MG63 (cell line): ENCODE measurements around the gene PTGER4. TPM values are rescaled to one million over a fixed set of nuclear protein-coding genes. Genes with fewer than 3 reads are reported as not detected.
A peak's percentile ranks its signal among the peaks of the same experiment; 100 is the strongest.
"Not testable (repeated sequence)": the region's sequence is repeated elsewhere in the genome, so short reads cannot be mapped to it uniquely, and the experiment has no call there.

ENCODE experiments used
- DNase-seq: peaks from one replicate; pipeline ENCODE4 v3.0.0-alpha.2; 2020
- H3K27me3 ChIP-seq: fragments of 250-450 bp; sonication (Bioruptor Pico); 2 replicates; pipeline ENCODE4 v1.5.1; 2020; ENCODE audit warnings: mild to moderate bottlenecking, moderate library complexity
- H3K36me3 ChIP-seq: fragments of 250-450 bp; sonication (Bioruptor Pico); 2 replicates; pipeline ENCODE4 v1.5.1; 2020; ENCODE audit warnings: mild to moderate bottlenecking, moderate library complexity
- H3K4me3 ChIP-seq: fragments of 250-450 bp; sonication (Bioruptor Pico); 2 replicates; pipeline ENCODE4 v1.5.1; 2020; ENCODE audit warnings: mild to moderate bottlenecking, moderate library complexity
- H3K9me3 ChIP-seq: fragments of 250-450 bp; sonication (Bioruptor Pico); 2 replicates; pipeline ENCODE4 v1.5.1; 2020; ENCODE audit warnings: mild to moderate bottlenecking, moderate library complexity
- total RNA-seq: library from RNA; depleted of rRNA; stranded (reverse); fragments of >200 nt; shearing (Covaris generic); gene quantifications from 2 replicates; pipeline ENCODE4 v1.2.3, GENCODE V29; 2014; ENCODE audit warnings: low replicate concordance; rRNA removed

The PTGER4 gene
- total RNA-seq, 1 experiment from 2014 or later, result 2.1 TPM

- no peaks in the 10 kb centered on the region for H3K27me3 ChIP-seq
- no peak for DNase-seq
- H3K36me3 ChIP-seq, result peaks cover 14% of the 10 kb centered on the region
- no peak overlapping the region for H3K4me3 ChIP-seq
- peaks cover 6% of the 10 kb centered on the region; the same call in 1 of the 2 replicates for H3K9me3 ChIP-seq
Observed at GRCh38 chr5:40714001-40714400, 34.3 kb downstream of the PTGER4 start.

- peaks cover 8% of the 10 kb centered on the region for H3K36me3 ChIP-seq
- no peak overlapping the region for H3K4me3 ChIP-seq
- H3K27me3 ChIP-seq, result no peaks in the 10 kb centered on the region
- no peak for DNase-seq
- H3K9me3 ChIP-seq, result no peaks in the 10 kb centered on the region; the same call in 1 of the 2 replicates
Observed at GRCh38 chr5:40716000-40716399, 36.3 kb downstream of the PTGER4 start.

- no peaks in the 10 kb centered on the region for H3K27me3 ChIP-seq
- no peak overlapping the region for H3K4me3 ChIP-seq
- H3K9me3 ChIP-seq, result no peaks in the 10 kb centered on the region; the same call in 1 of the 2 replicates
- peaks cover 8% of the 10 kb centered on the region for H3K36me3 ChIP-seq
- DNase-seq, result no peak
Observed at GRCh38 chr5:40716590-40716989, 36.9 kb downstream of the PTGER4 start.

- H3K9me3 ChIP-seq, result no peaks in the 10 kb centered on the region; the same call in 1 of the 2 replicates
- peaks cover 8% of the 10 kb centered on the region for H3K36me3 ChIP-seq
- no peak overlapping the region for H3K4me3 ChIP-seq
- H3K27me3 ChIP-seq, result no peaks in the 10 kb centered on the region
- DNase-seq, result peak; percentile 23
Observed at GRCh38 chr5:40717281-40717680, 37.6 kb downstream of the PTGER4 start.

GRCh38 chr5:40720069-40720468 is 40.4 kb downstream of the PTGER4 start:
- DNase-seq, result no peak
- Histone ChIP-seq H3K4me3 (no peak overlapping the region), H3K36me3 (peaks cover 8% of the 10 kb centered on the region), H3K9me3 (no peaks in the 10 kb centered on the region; the same call in none of the 2 replicates), H3K27me3 (no peaks in the 10 kb centered on the region)

GRCh38 chr5:40722497-40722911 is 42.8 kb downstream of the PTGER4 start:
- H3K9me3 ChIP-seq, DNase-seq, H3K4me3 ChIP-seq: not testable (repeated sequence)

GRCh38 chr5:40733434-40733833 is 53.7 kb downstream of the PTGER4 start:
- Histone ChIP-seq H3K4me3 (no peak overlapping the region), H3K27me3 (no peaks in the 10 kb centered on the region), H3K36me3 (peaks cover 3% of the 10 kb centered on the region; the same call in 1 of the 2 replicates), H3K9me3 (no peaks in the 10 kb centered on the region)
- no peak for DNase-seq

More at GRCh38 chr5:40722497-40722911, 42.8 kb downstream of the PTGER4 start:
- not testable (repeated sequence) for H3K36me3 ChIP-seq, H3K27me3 ChIP-seq

- Histone ChIP-seq H3K4me3 (no peak overlapping the region), H3K9me3 (peaks cover 6% of the 10 kb centered on the region), H3K36me3 (peaks cover 8% of the 10 kb centered on the region), H3K27me3 (no peaks in the 10 kb centered on the region)
- DNase-seq, result no peak
Observed at GRCh38 chr5:40733879-40734563, 54.3 kb downstream of the PTGER4 start.

GRCh38 chr5:40734986-40735385 is 55.3 kb downstream of the PTGER4 start:
- no peak overlapping the region for H3K4me3 ChIP-seq
- peaks cover 17% of the 10 kb centered on the region for H3K36me3 ChIP-seq
- H3K9me3 ChIP-seq, result peaks cover 9% of the 10 kb centered on the region
- DNase-seq, result no peak
- no peaks in the 10 kb centered on the region for H3K27me3 ChIP-seq

- peaks cover 11% of the 10 kb centered on the region for H3K9me3 ChIP-seq
Observed at GRCh38 chr5:40735609-40736008, 55.9 kb downstream of the PTGER4 start.

GRCh38 chr5:40736103-40736875 is 56.6 kb downstream of the PTGER4 start:
- no peak for DNase-seq

More at GRCh38 chr5:40735609-40736008, 55.9 kb downstream of the PTGER4 start:
- Histone ChIP-seq H3K36me3 (peaks cover 21% of the 10 kb centered on the region), H3K4me3 (no peak overlapping the region), H3K27me3 (no peaks in the 10 kb centered on the region)
- DNase-seq, result no peak

GRCh38 chr5:40738502-40738901 is 58.8 kb downstream of the PTGER4 start:
- peaks cover 46% of the 10 kb centered on the region for H3K36me3 ChIP-seq
- no peak overlapping the region for H3K4me3 ChIP-seq
- no peaks in the 10 kb centered on the region for H3K27me3 ChIP-seq
- DNase-seq, result no peak
- peaks cover 11% of the 10 kb centered on the region for H3K9me3 ChIP-seq

More at GRCh38 chr5:40736103-40736875, 56.6 kb downstream of the PTGER4 start:
- H3K27me3 ChIP-seq, result no peaks in the 10 kb centered on the region
- peaks cover 11% of the 10 kb centered on the region for H3K9me3 ChIP-seq
- H3K4me3 ChIP-seq, result no peak overlapping the region
- peaks cover 28% of the 10 kb centered on the region for H3K36me3 ChIP-seq

Other genes with a start within 250 kb of the PTGER4 start
- gene TTC33, start 76.0 kb downstream of the PTGER4 start, total RNA-seq, result 16.3 and 33.5 TPM in 2 replicates
- 69.0 and 128 TPM in 2 replicates for gene PRKAA1, start 118.5 kb downstream of the PTGER4 start, total RNA-seq
- gene RPL37, start 155.3 kb downstream of the PTGER4 start, total RNA-seq, result 134 and 523 TPM in 2 replicates
- gene CARD6, start 161.5 kb downstream of the PTGER4 start, total RNA-seq, result 2.0 and 2.4 TPM in 2 replicates
- not detected in 2 replicates for gene C7, start 229.6 kb downstream of the PTGER4 start, total RNA-seq